HepG2 (cell line): ENCODE data around the gene DNMT1. TPM values are rescaled to one million over a fixed set of nuclear protein-coding genes. Genes with fewer than 3 reads are reported as not detected.
A peak's percentile ranks its signal among the peaks of the same experiment; 100 is the strongest.

ENCODE experiments used
- CREB1 ChIP-seq, 2 experiments: fragments of 450-650 bp in 1 of 2; IDR thresholded peaks; 2 replicates each; pipeline ENCODE4 v1.6.1; 2016 to 2017; ENCODE audit warnings: control low read depth in 1 of 2, mild to moderate bottlenecking in 1 of 2, missing compliant biosample characterization in 1 of 2, missing genetic modification characterization in 1 of 2
- GABPB1 ChIP-seq: IDR thresholded peaks from 2 replicates; pipeline ENCODE4 v1.6.1; 2016; ENCODE audit warnings: mild to moderate bottlenecking, missing genetic modification reagents, moderate library complexity, missing compliant biosample characterization
- IRF9 ChIP-seq: sonication (generic); formaldehyde crosslinking; IDR thresholded peaks from 2 replicates; pipeline ENCODE4 v1.8.0; 2022; ENCODE audit warnings: missing genetic modification reagents, mild to moderate bottlenecking, borderline replicate concordance
- KDM5B ChIP-seq: sonication (generic); formaldehyde crosslinking; IDR thresholded peaks from 2 replicates; pipeline ENCODE4 v1.4.0; 2020; ENCODE audit warnings: missing genetic modification reagents, mild to moderate bottlenecking, borderline replicate concordance
- MEF2D ChIP-seq: sonication (generic); formaldehyde crosslinking; IDR thresholded peaks from 2 replicates; pipeline ENCODE4 v1.5.1; 2020; ENCODE audit warnings: mild to moderate bottlenecking, missing genetic modification reagents
- NCOA2 ChIP-seq: sonication (generic); formaldehyde crosslinking; IDR thresholded peaks from 2 replicates; pipeline ENCODE4 v1.8.0; 2022; ENCODE audit warnings: inconsistent platforms
- NFE2L1 ChIP-seq: sonication (generic); formaldehyde crosslinking; IDR thresholded peaks from 2 replicates; pipeline ENCODE4 v1.4.0; 2020; ENCODE audit warnings: missing genetic modification reagents, mild to moderate bottlenecking, borderline replicate concordance
- RARA ChIP-seq: IDR thresholded peaks from 2 replicates; pipeline ENCODE4 v1.6.1; 2016; ENCODE audit warnings: missing genetic modification reagents, missing compliant biosample characterization
- TBX2 ChIP-seq: sonication (generic); formaldehyde crosslinking; IDR thresholded peaks from 2 replicates; pipeline ENCODE4 v1.5.0; 2020; ENCODE audit warnings: missing genetic modification reagents, mild to moderate bottlenecking, borderline replicate concordance
- ZBTB10 ChIP-seq: sonication (generic); formaldehyde crosslinking; IDR thresholded peaks from 2 replicates; pipeline ENCODE4 v1.4.0; 2020; ENCODE audit warnings: missing genetic modification reagents, borderline replicate concordance
- ZBTB37 ChIP-seq: sonication (generic); formaldehyde crosslinking; IDR thresholded peaks from 2 replicates; pipeline ENCODE4 v1.4.0; 2020; ENCODE audit warnings: mild to moderate bottlenecking, missing genetic modification reagents
- ZNF280D ChIP-seq: sonication (generic); formaldehyde crosslinking; IDR thresholded peaks from 2 replicates; pipeline ENCODE4 v1.5.1; 2020; ENCODE audit warnings: mild to moderate bottlenecking, missing genetic modification reagents
- ZNF281 ChIP-seq: sonication (generic); formaldehyde crosslinking; IDR thresholded peaks from 2 replicates; pipeline ENCODE4 v1.4.0; 2020; ENCODE audit warnings: missing genetic modification reagents, borderline replicate concordance
- ZNF292 ChIP-seq: sonication (generic); formaldehyde crosslinking; IDR thresholded peaks from 2 replicates; pipeline ENCODE4 v1.8.1; 2022; ENCODE audit warnings: mild to moderate bottlenecking, low read depth, missing genetic modification reagents, borderline replicate concordance
- ZNF317 ChIP-seq: sonication (generic); formaldehyde crosslinking; IDR thresholded peaks from 2 replicates; pipeline ENCODE4 v1.5.0; 2020; ENCODE audit warnings: mild to moderate bottlenecking, missing genetic modification reagents
- ZNF432 ChIP-seq: sonication (generic); formaldehyde crosslinking; IDR thresholded peaks from 2 replicates; pipeline ENCODE4 v1.5.0; 2020; ENCODE audit warnings: missing genetic modification reagents, mild to moderate bottlenecking, borderline replicate concordance
- ZNF777 ChIP-seq: sonication (generic); formaldehyde crosslinking; IDR thresholded peaks from 2 replicates; pipeline ENCODE4 v1.4.0; 2020; ENCODE audit warnings: missing genetic modification reagents
- polyA plus RNA-seq, 8 experiments: library from polyadenylated mRNA; depleted of rRNA in 3 of 8; stranded (reverse) in 7 of 8; unstranded in 1 of 8; fragments of >200 nt; fragmentation: Illumina TruSeq in 4 of 8; extraction: Trizol in 4 of 8; gene quantifications; 2 replicates each; pipeline versions ENCODE4 v1.2.1 to v1.2.3, GENCODE V29; 2011 to 2016; ENCODE audit warnings: low read depth in 4 of 8, missing spikeins in 1 of 8, mixed read lengths in 1 of 8; ENCODE audit not compliant: insufficient read depth in 1 of 8
- total RNA-seq, 5 experiments: library from RNA; depleted of rRNA; stranded (reverse); fragments of >200 nt; fragmentation: Illumina TruSeq; extraction: Trizol; gene quantifications; 2 replicates each; pipeline ENCODE4 v1.2.3, GENCODE V29; 2016; ENCODE audit warnings: low read depth in 1 of 5

DNMT1 gene
- total and polyA plus RNA-seq, 2 of the 13 experiments (the other 11 are each of a cell fraction or from before 2014, with no cell fraction given): 31.2 to 91.1 TPM

- TF ChIP-seq ZNF280D (0 out of 2 replicates have a peak, but pooled peaks have one; percentile 11), ZNF317 (CRISPR knock-in tag) (no peak), ZBTB37 (peak; percentile 78), GABPB1 (CRISPR knock-in tag) (peak; percentile 50; the same call in 1 of the 2 replicates), IRF9 (CRISPR knock-in tag) (no peak), ZBTB10 (CRISPR knock-in tag) (peak; percentile 53; the same call in 1 of the 2 replicates), NFE2L1 (CRISPR knock-in tag) (no peak), ZNF432 (CRISPR knock-in tag) (no peak), NCOA2 (CRISPR knock-in tag) (peak; percentile 52), ZNF281 (CRISPR knock-in tag) (peak; percentile 86; the same call in 1 of the 2 replicates), MEF2D (CRISPR knock-in tag) (0 out of 2 replicates have a peak, but pooled peaks have one; percentile 28), RARA (CRISPR knock-in tag) (peak; percentile 96), ZNF777 (CRISPR knock-in tag) (peak; percentile 26; the same call in 1 of the 2 replicates), CREB1 (IDR thresholded peaks at IDR 0.05) (no peak), CREB1 (CRISPR knock-in tag; IDR thresholded peaks at IDR 0.05) (0 out of 2 replicates have a peak, but pooled peaks have one; percentile 25), KDM5B (CRISPR knock-in tag) (peak; percentile 5; the same call in 1 of the 2 replicates), ZNF292 (CRISPR knock-in tag) (no peak), TBX2 (CRISPR knock-in tag) (peak; percentile 71; the same call in 1 of the 2 replicates)
These were observed 108.1 kb downstream of the DNMT1 start (continued) for GRCh38 chr19:10086591-10087192.
